OCI-LY7 (cell line): Measurements from ENCODE around the gene ATPAF1. TPM values are rescaled to one million over a fixed set of nuclear protein-coding genes. Genes with fewer than 3 reads are reported as not detected.

Source experiments
- BruUV-seq: library from RNA; stranded (reverse); fragments of 400-500 nt; replicated peaks from 2 replicates; lab custom pipeline; 2021; lab: Mats Ljungman, UMichigan
- CTCF ChIA-PET: fragments of 300-600 bp; sonication (Branson Sonifier 250); formaldehyde crosslinking; loops from one replicate; lab custom pipeline; 2022; ENCODE audit warnings: antibody characterized with exemption; ENCODE audit not compliant: unreplicated experiment; lab: Charles Lee
- POLR2A ChIA-PET: fragments of 300-600 bp; sonication (Branson Sonifier 250); formaldehyde crosslinking; loops from one replicate; lab custom pipeline; 2022; ENCODE audit warnings: antibody characterized with exemption; lab: Charles Lee
- DNase-seq: peaks from one replicate; pipeline ENCODE4 v3.0.0-alpha.2; 2015; ENCODE audit warnings: low spot score
- H2AFZ ChIP-seq: fragments of 200-600 bp; sonication (generic), shearing (Covaris generic); 2 replicates; pipeline ENCODE4 v1.6.1; 2014; ENCODE audit warnings: mild to moderate bottlenecking, antibody characterized with exemption, low read length, moderate library complexity
- H3K27ac ChIP-seq: fragments of 200-600 bp; sonication (generic); 2 replicates; pipeline ENCODE4 v1.5.1; 2014; ENCODE audit warnings: mixed run types, low read depth, mild to moderate bottlenecking, moderate library complexity, low read length, inconsistent platforms; ENCODE audit not compliant: poor library complexity, severe bottlenecking
- H3K36me3 ChIP-seq: fragments of 200-600 bp; sonication (generic); 2 replicates; pipeline ENCODE4 v1.6.1; 2014; ENCODE audit warnings: mild to moderate bottlenecking, antibody characterized with exemption, low read length, moderate library complexity, mixed read lengths; ENCODE audit not compliant: insufficient read depth
- H3K4me1 ChIP-seq: fragments of 200-600 bp; sonication (generic); 2 replicates; pipeline ENCODE4 v1.5.1; 2014; ENCODE audit warnings: mild to moderate bottlenecking, low read length; ENCODE audit not compliant: insufficient read depth, poor library complexity, severe bottlenecking
- H3K4me2 ChIP-seq: fragments of 200-600 bp; sonication (generic); 2 replicates; pipeline ENCODE4 v1.6.1; 2014; ENCODE audit warnings: mild to moderate bottlenecking, low read length
- H3K4me3 ChIP-seq: fragments of 200-600 bp; sonication (generic); 2 replicates; pipeline ENCODE4 v1.5.1; 2014; ENCODE audit warnings: mild to moderate bottlenecking, low read depth, low read length; ENCODE audit not compliant: poor library complexity, severe bottlenecking
- H3K79me2 ChIP-seq: fragments of 200-600 bp; sonication (generic); 2 replicates; pipeline ENCODE4 v1.6.1; 2016; ENCODE audit warnings: low read depth, mild to moderate bottlenecking, low read length, moderate library complexity, mixed read lengths; ENCODE audit not compliant: insufficient read depth
- H3K9me2 ChIP-seq: fragments of 200-600 bp; sonication (generic); 2 replicates; pipeline ENCODE4 v1.6.1; 2016; ENCODE audit warnings: mild to moderate bottlenecking, low read length, mixed read lengths; ENCODE audit not compliant: insufficient read depth
- H3K9me3 ChIP-seq: fragments of 200-600 bp; sonication (generic); 2 replicates; pipeline ENCODE4 v1.6.1; 2014; ENCODE audit warnings: mild to moderate bottlenecking, mixed run types, low read length, mixed read lengths
- H4K20me1 ChIP-seq: fragments of 200-600 bp; sonication (generic); 2 replicates; pipeline ENCODE4 v1.6.1; 2014; ENCODE audit warnings: mild to moderate bottlenecking, antibody characterized with exemption, low read length, moderate library complexity, mixed read lengths; ENCODE audit not compliant: insufficient read depth
- CTCF ChIP-seq: fragments of 200-600 bp; sonication (generic); conservative IDR thresholded peaks from 2 replicates; pipeline ENCODE4 v1.5.1; 2014; ENCODE audit warnings: mild to moderate bottlenecking, antibody characterized with exemption, low read length, moderate library complexity, mixed read lengths
- EZH2phosphoT487 ChIP-seq: fragments of 200-600 bp; sonication (generic); IDR thresholded peaks from 2 replicates; pipeline ENCODE4 v1.6.1; 2018; ENCODE audit warnings: low read depth, borderline replicate concordance, mild to moderate bottlenecking, mixed run types, antibody characterized with exemption, low read length, moderate library complexity, mixed read lengths
- intact Hi-C: fragments of 100-400 bp; cut with micrococcal nuclease; formaldehyde crosslinking; loops from one replicate; pipeline ENCODE4 v1.10.0; 2022; ENCODE audit not compliant: unreplicated experiment
- total RNA-seq, 2 experiments: library from RNA; depleted of rRNA in 1 of 2; stranded (reverse); fragments of >200 nt in 1 of 2; shearing (Covaris generic) in 1 of 2; gene quantifications; 2 replicates each; pipeline ENCODE4 v1.2.3, GENCODE V29; 2014 to 2022

Gene ATPAF1
- total RNA-seq, 2 experiments from 2014 or later: 32.3 to 38.3 TPM

GRCh38 chr1:46635205-46635604, 33.0 kb downstream of the ATPAF1 start:
- Histone ChIP-seq H3K9me2 (no peaks in the 10 kb centered on the region), H3K4me2 (no peak overlapping the region), H3K27ac (no peak overlapping the region), H3K4me3 (no peak overlapping the region), H3K9me3 (no peaks in the 10 kb centered on the region), H3K4me1 (no peaks in the 10 kb centered on the region), H3K36me3 (peaks cover 32% of the 10 kb centered on the region), H2AFZ (no peak overlapping the region), H3K79me2 (no peaks in the 10 kb centered on the region), H4K20me1 (no peaks in the 10 kb centered on the region)
- TF ChIP-seq EZH2phosphoT487: no peak
- TF ChIP-seq CTCF: no peak
- intact Hi-C loops: no loop called here
- no peak for DNase-seq
- ChIA-PET CTCF (no interaction called here), POLR2A (interaction anchor here (0.7 to 3.1 kb wide), 3 partner anchors 11 to 31 kb away, joined by 3 to 9 read pairs (median 4); partner anchors contain the start of gene MKNK1)
- TSS peak; percentile 57 for BruUV-seq

DNA sequence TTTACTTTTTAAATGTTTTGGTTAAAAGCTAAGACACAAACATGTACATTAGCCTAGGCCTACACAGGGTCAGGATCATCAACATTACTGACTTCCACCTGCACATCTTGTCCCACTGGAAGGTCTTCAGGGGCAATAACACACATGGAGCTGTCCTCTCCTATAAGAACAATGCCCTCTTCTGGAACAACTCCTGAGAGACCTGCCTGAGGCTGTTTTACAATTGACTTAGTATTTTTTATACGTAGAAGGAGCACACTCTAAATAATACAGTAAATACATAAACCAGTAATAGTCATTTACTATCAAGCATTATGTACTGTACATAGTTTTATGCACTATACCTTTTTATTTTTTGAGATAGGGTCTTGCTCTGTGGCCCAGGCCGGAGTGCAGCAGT, 37.4 kb downstream of the ATPAF1 start:
- Histone ChIP-seq H3K4me1 (no peaks in the 10 kb centered on the region), H3K27ac (no peak overlapping the region), H3K79me2 (no peaks in the 10 kb centered on the region), H3K9me3 (no peaks in the 10 kb centered on the region), H3K9me2 (no peaks in the 10 kb centered on the region), H3K4me3 (no peak overlapping the region), H4K20me1 (no peaks in the 10 kb centered on the region), H3K36me3 (peaks cover 27% of the 10 kb centered on the region), H2AFZ (no peak overlapping the region), H3K4me2 (no peak overlapping the region)
- no peak for DNase-seq
- BruUV-seq: no TSS peak
- ChIA-PET POLR2A (interaction anchor here (0.6 to 1.5 kb wide), 4 partner anchors 9 to 14 kb away, joined by 3 to 5 read pairs (median 4); partner anchors contain the start of gene MOB3C), CTCF (no interaction called here)
- TF ChIP-seq CTCF (no peak), EZH2phosphoT487 (no peak)
- intact Hi-C loops: no loop called here

DNA sequence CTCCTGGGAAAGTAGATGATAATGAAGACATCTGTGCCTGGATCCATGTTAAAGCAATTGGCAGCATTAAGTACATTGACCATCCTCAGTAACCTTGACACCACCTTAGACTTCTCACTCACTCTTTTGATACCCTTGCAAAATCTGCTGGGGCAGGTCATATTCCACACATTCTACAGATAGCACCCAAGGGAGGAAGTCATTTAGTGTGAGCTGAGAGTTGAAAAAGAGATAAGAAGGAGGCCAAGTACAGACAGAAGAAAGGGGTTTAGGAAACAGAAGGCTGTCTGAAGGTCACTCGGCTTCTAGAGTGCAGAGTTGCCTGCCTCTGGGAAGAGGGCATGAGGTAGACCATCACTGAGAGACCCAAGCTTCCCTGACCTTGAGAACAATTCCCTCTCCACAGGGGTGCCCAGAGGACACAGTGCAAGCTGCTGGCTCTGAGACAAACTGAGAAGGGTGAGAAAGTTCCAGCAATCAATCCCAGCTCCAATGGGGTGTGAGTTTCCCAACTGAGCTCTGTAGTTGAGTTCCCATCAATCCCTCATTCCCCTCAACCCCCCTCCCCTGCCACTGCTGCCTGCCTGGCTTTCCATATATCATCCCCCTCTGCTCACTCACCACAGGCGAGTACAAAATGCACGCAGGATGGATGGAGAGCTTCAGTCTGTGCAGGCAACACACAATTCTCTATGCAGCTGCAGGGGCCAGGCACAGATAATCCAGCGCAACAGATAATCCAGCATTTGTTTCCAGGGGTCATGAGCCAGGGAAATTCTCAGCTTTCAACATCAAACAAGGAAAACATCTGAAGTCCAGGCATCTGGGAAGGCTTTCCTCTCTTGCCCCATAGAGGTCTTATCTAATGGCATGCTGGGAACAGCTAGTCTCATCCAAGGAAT, 44.2 kb downstream of the ATPAF1 start:
- ChIA-PET POLR2A (interaction anchor here (1.0 to 1.2 kb wide), 2 partner anchors 12 to 19 kb away, joined by 3 read pairs; no protein-coding TSS in a partner anchor), CTCF (interaction anchor here (0.7 kb wide), 1 partner anchor 1571 kb away, joined by 3 read pairs; no protein-coding TSS in a partner anchor)
- BruUV-seq: no TSS peak

More for the DNA sequence above, 44.2 kb downstream of the ATPAF1 start:
- intact Hi-C loops: no loop called here
- Histone ChIP-seq H3K36me3 (no peaks in the 10 kb centered on the region), H3K9me3 (no peaks in the 10 kb centered on the region), H3K4me1 (no peaks in the 10 kb centered on the region), H3K27ac (no peak overlapping the region), H3K9me2 (no peaks in the 10 kb centered on the region), H4K20me1 (no peaks in the 10 kb centered on the region), H3K4me3 (no peak overlapping the region), H2AFZ (no peak overlapping the region), H3K4me2 (no peak overlapping the region), H3K79me2 (no peaks in the 10 kb centered on the region)
- DNase-seq: no peak
- TF ChIP-seq CTCF (no peak), EZH2phosphoT487 (no peak)
